GM19452 (cell line): ENCODE measurements around the gene PHLPP1.
"Not testable (repeated sequence)": the region's sequence is repeated elsewhere in the genome, so short reads cannot be mapped to it uniquely, and the experiment has no call there.

Experiments used
- ATAC-seq: cut with Tn5 transposase; IDR thresholded peaks from one replicate; pipeline ENCODE4 v1.9.1; 2021; ENCODE audit not compliant: unreplicated experiment

The PHLPP1 gene

GRCh38 chr18:62807396-62807795 lies 92.1 kb downstream of the PHLPP1 start:
- no peak for ATAC-seq

GRCh38 chr18:62808123-62808522 lies 92.8 kb downstream of the PHLPP1 start:
- ATAC-seq: no peak

GRCh38 chr18:62809445-62809844 lies 94.1 kb downstream of the PHLPP1 start:
- not testable (repeated sequence) for ATAC-seq

GRCh38 chr18:62809900-62810299 lies 94.6 kb downstream of the PHLPP1 start:
- ATAC-seq: no peak

- no peak for ATAC-seq
Measured at GRCh38 chr18:62810682-62811081, 95.3 kb downstream of the PHLPP1 start.

GRCh38 chr18:62811674-62812073 lies 96.3 kb downstream of the PHLPP1 start:
- no peak for ATAC-seq

GRCh38 chr18:62812242-62812641 lies 96.9 kb downstream of the PHLPP1 start:
- ATAC-seq: no peak

GRCh38 chr18:62812876-62813275 lies 97.5 kb downstream of the PHLPP1 start:
- no peak for ATAC-seq

- ATAC-seq: no peak
Measured at GRCh38 chr18:62814132-62814759, 98.9 kb downstream of the PHLPP1 start.

- no peak for ATAC-seq
Measured at GRCh38 chr18:62825382-62825781, 110.0 kb downstream of the PHLPP1 start.

GRCh38 chr18:62827397-62827796 lies 112.1 kb downstream of the PHLPP1 start:
- no peak for ATAC-seq

GRCh38 chr18:62828091-62828640 lies 112.8 kb downstream of the PHLPP1 start:
- ATAC-seq: no peak

- ATAC-seq: no peak
Measured at GRCh38 chr18:62828852-62829251, 113.5 kb downstream of the PHLPP1 start.

- no peak for ATAC-seq
Measured at GRCh38 chr18:62829936-62830335, 114.6 kb downstream of the PHLPP1 start.

- ATAC-seq: no peak
Measured at GRCh38 chr18:62832282-62832681, 116.9 kb downstream of the PHLPP1 start.

- ATAC-seq: no peak
Measured at GRCh38 chr18:62833494-62833893, 118.2 kb downstream of the PHLPP1 start.

- ATAC-seq: no peak
Measured at GRCh38 chr18:62834715-62835114, 119.4 kb downstream of the PHLPP1 start.

GRCh38 chr18:62837011-62837410 lies 121.7 kb downstream of the PHLPP1 start:
- ATAC-seq: no peak

- ATAC-seq: peak; percentile 85
Measured at GRCh38 chr18:62838475-62839098, 123.2 kb downstream of the PHLPP1 start.

- ATAC-seq: no peak
Measured at GRCh38 chr18:62839874-62840713, 124.8 kb downstream of the PHLPP1 start.

- no peak for ATAC-seq
Measured at GRCh38 chr18:62841405-62841804, 126.1 kb downstream of the PHLPP1 start.

GRCh38 chr18:62842898-62843297 lies 127.6 kb downstream of the PHLPP1 start:
- ATAC-seq: no peak
